H9 (cell line): ENCODE data around the gene MSN. TPM values are rescaled to one million over a fixed set of nuclear protein-coding genes. Genes with fewer than 3 reads are reported as not detected.

Experiments
- DNase-seq: peaks from one replicate; pipeline ENCODE4 v3.0.0-alpha.2; 2017
- H2AFZ ChIP-seq: one replicate; pipeline ENCODE4 v1.6.1; 2013; ENCODE audit warnings: mild to moderate bottlenecking, low read length, control low read depth, moderate library complexity
- H2AK5ac ChIP-seq: 2 replicates; pipeline ENCODE4 v1.6.1; 2013; ENCODE audit warnings: low read length, control low read depth, mixed read lengths; ENCODE audit not compliant: insufficient read length
- H2BK120ac ChIP-seq: one replicate; pipeline ENCODE4 v1.6.1; 2013; ENCODE audit warnings: low read depth, mild to moderate bottlenecking, low read length, control low read depth, inconsistent platforms; ENCODE audit not compliant: poor library complexity, severe bottlenecking
- H2BK12ac ChIP-seq: 2 replicates; pipeline ENCODE4 v1.6.1; 2013; ENCODE audit warnings: low read length, control low read depth, mixed read lengths, low read depth; ENCODE audit not compliant: insufficient read length
- H2BK15ac ChIP-seq: 2 replicates; pipeline ENCODE4 v1.6.1; 2013; ENCODE audit warnings: low read depth, low read length, control low read depth
- H2BK20ac ChIP-seq: one replicate; pipeline ENCODE4 v1.6.1; 2013; ENCODE audit warnings: low read depth, mild to moderate bottlenecking, low read length, control low read depth, inconsistent platforms; ENCODE audit not compliant: poor library complexity, severe bottlenecking
- H2BK5ac ChIP-seq: 2 replicates; pipeline ENCODE4 v1.6.1; 2013; ENCODE audit warnings: low read length, control low read depth, mixed read lengths; ENCODE audit not compliant: insufficient read length
- H3K14ac ChIP-seq: 2 replicates; pipeline ENCODE4 v1.6.1; 2013; ENCODE audit warnings: low read length, control low read depth; ENCODE audit not compliant: insufficient read depth
- H3K18ac ChIP-seq: 2 replicates; pipeline ENCODE4 v1.6.1; 2013; ENCODE audit warnings: low read depth, mild to moderate bottlenecking, mixed read lengths, low read length, control low read depth; ENCODE audit not compliant: insufficient read length
- H3K23ac ChIP-seq: 2 replicates; pipeline ENCODE4 v1.6.1; 2013; ENCODE audit warnings: low read length, control low read depth, mixed read lengths, low read depth; ENCODE audit not compliant: insufficient read length
- H3K23me2 ChIP-seq: 2 replicates; pipeline ENCODE4 v1.6.1; 2013; ENCODE audit warnings: low read depth, mild to moderate bottlenecking, mixed read lengths, low read length, control low read depth; ENCODE audit not compliant: insufficient read length, poor library complexity, severe bottlenecking
- H3K27ac ChIP-seq: 2 replicates; pipeline ENCODE4 v1.5.1; 2013; ENCODE audit warnings: low read length, control low read depth, mixed read lengths, low read depth; ENCODE audit not compliant: insufficient read length
- H3K27me3 ChIP-seq: 2 replicates; pipeline ENCODE4 v1.6.1; 2013; ENCODE audit warnings: low read length, control low read depth, inconsistent platforms; ENCODE audit not compliant: insufficient read depth
- H3K4ac ChIP-seq: 2 replicates; pipeline ENCODE4 v1.6.1; 2013; ENCODE audit warnings: low read depth, mild to moderate bottlenecking, control low read depth, inconsistent platforms, low read length, moderate library complexity
- H3K4me1 ChIP-seq: 2 replicates; pipeline ENCODE4 v1.6.1; 2013; ENCODE audit warnings: low read length, control low read depth, inconsistent platforms; ENCODE audit not compliant: insufficient read depth
- H3K4me2 ChIP-seq: 2 replicates; pipeline ENCODE4 v1.6.1; 2013; ENCODE audit warnings: low read length, control low read depth, mixed read lengths; ENCODE audit not compliant: insufficient read length, insufficient read depth
- H3K56ac ChIP-seq: 2 replicates; pipeline ENCODE4 v1.6.1; 2013; ENCODE audit warnings: low read depth, mild to moderate bottlenecking, mixed read lengths, low read length, control low read depth; ENCODE audit not compliant: insufficient read length
- H3K79me1 ChIP-seq: 2 replicates; pipeline ENCODE4 v1.6.1; 2013; ENCODE audit warnings: low read depth, mild to moderate bottlenecking, moderate library complexity, low read length, control low read depth, inconsistent platforms; ENCODE audit not compliant: insufficient read depth, poor library complexity, severe bottlenecking
- H3K79me2 ChIP-seq: 2 replicates; pipeline ENCODE4 v1.6.1; 2013; ENCODE audit warnings: low read length, control low read depth, inconsistent platforms; ENCODE audit not compliant: insufficient read depth
- H3K9ac ChIP-seq: 2 replicates; pipeline ENCODE4 v1.6.1; 2013; ENCODE audit warnings: low read length, control low read depth, mixed read lengths; ENCODE audit not compliant: insufficient read length; ENCODE audit errors: extremely low read depth
- H3K9me3 ChIP-seq: one replicate; pipeline ENCODE4 v1.6.1; 2013; ENCODE audit warnings: low read depth, low read length, inconsistent platforms; ENCODE audit not compliant: control insufficient read depth
- H3T11ph ChIP-seq: one replicate; pipeline ENCODE4 v1.6.1; 2013; ENCODE audit warnings: mild to moderate bottlenecking, low read length, control low read depth, inconsistent platforms
- H4K20me1 ChIP-seq: one replicate; pipeline ENCODE4 v1.6.1; 2013; ENCODE audit not compliant: control insufficient read depth, insufficient read length, insufficient read depth
- H4K5ac ChIP-seq: 2 replicates; pipeline ENCODE4 v1.6.1; 2013; ENCODE audit warnings: low read depth, mild to moderate bottlenecking, mixed read lengths, low read length, control low read depth; ENCODE audit not compliant: insufficient read length
- H4K8ac ChIP-seq: replicated peaks from 2 replicates; pipeline ENCODE4 v1.6.1; 2013; ENCODE audit warnings: low read length, control low read depth, mixed read lengths, low read depth; ENCODE audit not compliant: insufficient read length
- H4K91ac ChIP-seq: 2 replicates; pipeline ENCODE4 v1.6.1; 2013; ENCODE audit warnings: low read depth, mild to moderate bottlenecking, moderate library complexity, mixed read lengths, low read length, control low read depth; ENCODE audit not compliant: insufficient read length
- H3K27ac Mint-ChIP-seq, 3 experiments: 2 replicates in 2 of 3; 3 replicates in 1 of 3; pipeline ENCODE4 v1.8.0; 2020 to 2021; ENCODE audit warnings: mixed read lengths in 3 of 3, mild to moderate bottlenecking in 1 of 3, moderate library complexity in 1 of 3
- H3K27me3 Mint-ChIP-seq: 2 replicates; pipeline ENCODE4 v1.8.0; 2021; ENCODE audit warnings: low read depth, mild to moderate bottlenecking, moderate library complexity, mixed read lengths
- H3K36me3 Mint-ChIP-seq, 3 experiments: 2 replicates in 2 of 3; 3 replicates in 1 of 3; pipeline ENCODE4 v1.8.0; 2020 to 2021; ENCODE audit warnings: low read depth in 3 of 3, mixed read lengths in 3 of 3; ENCODE audit not compliant: insufficient read depth in 1 of 3
- H3K4me1 Mint-ChIP-seq, 2 experiments: 2 replicates each; pipeline ENCODE4 v1.8.0; 2020; ENCODE audit warnings: mixed read lengths in 2 of 2
- H3K4me3 Mint-ChIP-seq, 2 experiments: 2 replicates in 1 of 2; 3 replicates in 1 of 2; pipeline ENCODE4 v1.8.0; 2020 to 2021; ENCODE audit warnings: mild to moderate bottlenecking in 2 of 2, mixed read lengths in 2 of 2, moderate library complexity in 1 of 2
- H3K9me3 Mint-ChIP-seq, 2 experiments: 2 replicates in 1 of 2; 3 replicates in 1 of 2; pipeline ENCODE4 v1.8.0; 2020; ENCODE audit warnings: mild to moderate bottlenecking in 2 of 2, mixed read lengths in 2 of 2, moderate library complexity in 1 of 2
- WGBS: extraction: QIAGEN DNeasy Blood & Tissue Kit; methylation state at CpG from one replicate; pipeline ENCODE4 v1.1.7; 2013; ENCODE audit warnings: missing lambda C conversion rate, low lambda C conversion rate, mixed read lengths; ENCODE audit not compliant: insufficient read length; ENCODE audit errors: extremely low coverage; 5-methylcytosine and 5-hydroxymethylcytosine counted together
- total RNA-seq: library from RNA; stranded (reverse); gene quantifications from 2 replicates; pipeline ENCODE4 v1.2.1, GENCODE V29; 2021
- TF ChIP-seq, protein P1 (sequence below): fragments of 200-600 bp; sonication (generic); conservative IDR thresholded peaks from 3 replicates; pipeline ENCODE4 v1.8.0; 2021; ENCODE audit warnings: antibody characterized with exemption, mild to moderate bottlenecking

Gene MSN
- total RNA-seq, 1 experiment from 2014 or later = 126 TPM

DNA sequence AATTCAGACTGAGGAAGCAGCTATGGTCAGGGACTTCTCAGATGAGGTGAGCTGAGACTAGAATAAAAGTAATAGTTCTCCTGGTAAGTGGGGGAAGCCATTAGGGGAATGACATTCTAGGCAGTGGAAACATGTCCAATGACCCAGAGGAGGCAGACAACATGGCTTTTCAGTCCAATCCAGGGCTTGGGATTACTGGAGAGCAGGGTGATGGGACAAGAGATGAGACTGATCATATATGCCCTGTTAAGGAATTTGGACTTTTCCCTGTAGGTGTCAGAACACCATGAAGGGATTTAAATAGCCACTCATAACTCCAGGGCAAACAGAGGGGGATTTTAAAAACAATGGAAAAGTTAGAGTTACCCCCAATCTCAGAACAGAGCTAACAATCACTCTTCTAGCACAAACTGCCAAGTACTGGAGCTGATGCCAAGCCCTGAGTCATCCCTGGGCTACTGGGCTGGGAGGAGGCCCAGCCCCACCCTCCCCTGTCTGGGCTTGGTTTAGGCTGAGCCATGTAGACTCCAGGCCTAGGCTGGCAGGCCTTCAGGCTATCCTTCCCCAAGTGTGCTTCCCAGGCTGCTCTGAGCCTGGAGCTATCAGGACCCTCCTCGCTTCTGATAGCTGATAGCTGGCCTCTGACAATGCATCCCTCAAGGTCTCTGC lies 22.7 kb upstream of the MSN start:
- Histone ChIP-seq H3K9ac (no peak overlapping the region), H4K20me1 (no peaks in the 10 kb centered on the region), H2AFZ (no peak overlapping the region), H3K18ac (no peak overlapping the region), H3K9me3 (peaks cover 26% of the 10 kb centered on the region), H3K56ac (no peak overlapping the region), H2BK5ac (no peak overlapping the region), H3K14ac (no peak overlapping the region), H4K8ac (no peak overlapping the region), H3K23ac (no peak overlapping the region), H4K91ac (no peak overlapping the region), H3K4me2 (no peak overlapping the region), H2BK12ac (no peak overlapping the region), H3K23me2 (no peaks in the 10 kb centered on the region), H3K4ac (no peak overlapping the region), H3K4me1 (no peaks in the 10 kb centered on the region), H2BK15ac (no peak overlapping the region), H3T11ph (no peak overlapping the region), H3K79me2 (no peaks in the 10 kb centered on the region), H4K5ac (no peak overlapping the region), H3K27ac (no peak overlapping the region), H3K79me1 (no peaks in the 10 kb centered on the region), H3K27me3 (no peaks in the 10 kb centered on the region), H2AK5ac (no peak overlapping the region), H2BK20ac (no peak overlapping the region), H2BK120ac (no peak overlapping the region)
- Mint-ChIP-seq H3K4me3 (no peak overlapping the region), H3K4me1 (peaks cover 0 to 3% of the 10 kb centered on the region in 2 experiments; a peak in 2 of 4 replicates), H3K27ac (peak overlapping the region in 2 of 3 experiments; percentile 12 to 56; a peak in 2 of 7 replicates), H3K27me3 (no peaks in the 10 kb centered on the region), H3K36me3 (peaks cover 0 to 6% (median 2%) of the 10 kb centered on the region in 3 experiments; a peak in 3 of 7 replicates), H3K9me3 (peaks cover 56 to 60% of the 10 kb centered on the region in 2 experiments)
- WGBS = no CpG with 5 or more reads among the region's 1 CpG
- TF ChIP-seq, protein P1, sequence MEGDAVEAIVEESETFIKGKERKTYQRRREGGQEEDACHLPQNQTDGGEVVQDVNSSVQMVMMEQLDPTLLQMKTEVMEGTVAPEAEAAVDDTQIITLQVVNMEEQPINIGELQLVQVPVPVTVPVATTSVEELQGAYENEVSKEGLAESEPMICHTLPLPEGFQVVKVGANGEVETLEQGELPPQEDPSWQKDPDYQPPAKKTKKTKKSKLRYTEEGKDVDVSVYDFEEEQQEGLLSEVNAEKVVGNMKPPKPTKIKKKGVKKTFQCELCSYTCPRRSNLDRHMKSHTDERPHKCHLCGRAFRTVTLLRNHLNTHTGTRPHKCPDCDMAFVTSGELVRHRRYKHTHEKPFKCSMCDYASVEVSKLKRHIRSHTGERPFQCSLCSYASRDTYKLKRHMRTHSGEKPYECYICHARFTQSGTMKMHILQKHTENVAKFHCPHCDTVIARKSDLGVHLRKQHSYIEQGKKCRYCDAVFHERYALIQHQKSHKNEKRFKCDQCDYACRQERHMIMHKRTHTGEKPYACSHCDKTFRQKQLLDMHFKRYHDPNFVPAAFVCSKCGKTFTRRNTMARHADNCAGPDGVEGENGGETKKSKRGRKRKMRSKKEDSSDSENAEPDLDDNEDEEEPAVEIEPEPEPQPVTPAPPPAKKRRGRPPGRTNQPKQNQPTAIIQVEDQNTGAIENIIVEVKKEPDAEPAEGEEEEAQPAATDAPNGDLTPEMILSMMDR = no peak
- DNase-seq = peak; percentile 27
